Gastroesophageal sphincter (tissue), 3 donors: Measurements from ENCODE around the gene NDFIP1.

ENCODE experiments used
- EP300 ChIP-seq: sonication (generic); formaldehyde crosslinking; IDR thresholded peaks from one replicate; pipeline ENCODE4 v1.6.1; 2017; ENCODE audit warnings: antibody characterized with exemption, mild to moderate bottlenecking
- POLR2A ChIP-seq, 2 donors: fragments of 450-650 bp; IDR thresholded peaks; one replicate each; pipeline ENCODE4 v1.6.1; 2017; ENCODE audit warnings: antibody characterized with exemption in 2 of 2, mild to moderate bottlenecking in 2 of 2, moderate library complexity in 1 of 2
- POLR2AphosphoS5 ChIP-seq: sonication (generic); formaldehyde crosslinking; IDR thresholded peaks from one replicate; pipeline ENCODE4 v1.6.1; 2017; ENCODE audit warnings: antibody characterized with exemption
- TF ChIP-seq, protein P1 (sequence below), 4 experiments: fragments of 200-600 bp in 2 of 4; fragments of 450-650 bp in 2 of 4; sonication (generic) in 1 of 4; IDR thresholded peaks; one replicate each; pipeline ENCODE4 v1.5.1; 2017 to 2019; ENCODE audit warnings: antibody characterized with exemption in 4 of 4, mild to moderate bottlenecking in 2 of 4, moderate library complexity in 2 of 4

DNA sequence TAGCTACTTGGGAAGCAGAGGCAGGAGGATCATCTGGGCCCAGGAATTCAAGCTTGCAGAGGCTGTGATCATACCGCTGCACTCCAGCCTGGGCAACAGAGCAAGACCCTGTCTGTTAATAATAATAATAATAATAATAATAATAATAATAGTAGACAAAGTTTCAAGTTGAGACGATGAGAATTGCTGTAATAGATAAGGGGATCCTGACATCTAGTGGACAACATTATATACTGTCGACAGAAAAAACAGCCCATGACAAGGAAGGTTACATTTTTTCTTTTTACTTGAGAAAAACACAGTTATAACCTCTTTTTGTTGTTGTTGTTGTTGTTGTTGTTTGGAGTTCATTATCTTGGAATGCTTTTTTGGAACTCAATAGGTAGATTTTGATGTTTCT, 35.3 kb downstream of the NDFIP1 start:
- TF ChIP-seq, protein P1, sequence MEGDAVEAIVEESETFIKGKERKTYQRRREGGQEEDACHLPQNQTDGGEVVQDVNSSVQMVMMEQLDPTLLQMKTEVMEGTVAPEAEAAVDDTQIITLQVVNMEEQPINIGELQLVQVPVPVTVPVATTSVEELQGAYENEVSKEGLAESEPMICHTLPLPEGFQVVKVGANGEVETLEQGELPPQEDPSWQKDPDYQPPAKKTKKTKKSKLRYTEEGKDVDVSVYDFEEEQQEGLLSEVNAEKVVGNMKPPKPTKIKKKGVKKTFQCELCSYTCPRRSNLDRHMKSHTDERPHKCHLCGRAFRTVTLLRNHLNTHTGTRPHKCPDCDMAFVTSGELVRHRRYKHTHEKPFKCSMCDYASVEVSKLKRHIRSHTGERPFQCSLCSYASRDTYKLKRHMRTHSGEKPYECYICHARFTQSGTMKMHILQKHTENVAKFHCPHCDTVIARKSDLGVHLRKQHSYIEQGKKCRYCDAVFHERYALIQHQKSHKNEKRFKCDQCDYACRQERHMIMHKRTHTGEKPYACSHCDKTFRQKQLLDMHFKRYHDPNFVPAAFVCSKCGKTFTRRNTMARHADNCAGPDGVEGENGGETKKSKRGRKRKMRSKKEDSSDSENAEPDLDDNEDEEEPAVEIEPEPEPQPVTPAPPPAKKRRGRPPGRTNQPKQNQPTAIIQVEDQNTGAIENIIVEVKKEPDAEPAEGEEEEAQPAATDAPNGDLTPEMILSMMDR (IDR thresholded peaks at IDR 0.05) = peak; percentile 38 to 55 (median 46)
- no peak for TF ChIP-seq POLR2A (IDR thresholded peaks at IDR 0.05)
- TF ChIP-seq POLR2AphosphoS5 = no peak
- TF ChIP-seq EP300 = no peak
